Right lobe of liver (tissue), 6 donors: ENCODE data around the gene GLIPR2. TPM values are rescaled to one million over a fixed set of nuclear protein-coding genes. Genes with fewer than 3 reads are reported as not detected.
A peak's percentile ranks its signal among the peaks of the same experiment; 100 is the strongest.

Experiments used
- ATAC-seq, 4 donors: fragments of 200-7000 bp; cut with Tn5 transposase; one replicate each; pipeline ENCODE4 v1.9.1; 2020; ENCODE audit warnings: mild to moderate bottlenecking in 4 of 4, moderate library complexity in 4 of 4
- DNase-seq, 3 donors: peaks; one replicate each; pipeline ENCODE4 v3.0.0-alpha.2; 2020
- H3K27ac ChIP-seq, 3 donors: fragments of 200-600 bp; one replicate each; pipeline ENCODE4 v1.8.0; 2022
- H3K27me3 ChIP-seq, 2 donors: fragments of 200-600 bp; one replicate each; pipeline ENCODE4 v1.8.0; 2022
- H3K36me3 ChIP-seq, 4 donors: fragments of 200-600 bp; sonication (generic) in 1 of 4; one replicate each; pipeline versions ENCODE4 v1.5.1 to v1.8.0; 2017 to 2022; ENCODE audit warnings: control low read depth in 1 of 4
- H3K4me1 ChIP-seq, 4 donors: fragments of 200-600 bp; sonication (generic) in 1 of 4; one replicate each; pipeline versions ENCODE4 v1.5.1 to v1.8.0; 2017 to 2022; ENCODE audit warnings: control low read depth in 1 of 4
- H3K4me3 ChIP-seq, 3 donors: fragments of 200-600 bp; one replicate each; pipeline ENCODE4 v1.8.0; 2022
- H3K9me3 ChIP-seq, 4 donors: fragments of 200-600 bp; sonication (generic) in 1 of 4; one replicate each; pipeline versions ENCODE4 v1.5.1 to v1.8.0; 2017 to 2022; ENCODE audit warnings: control low read depth in 1 of 4
- POLR2A ChIP-seq: fragments of 450-650 bp; IDR thresholded peaks from one replicate; pipeline ENCODE4 v1.6.1; 2017; ENCODE audit warnings: antibody characterized with exemption, mild to moderate bottlenecking
- WGBS: methylation state at CpG from one replicate; pipeline ENCODE4 v1.1.6; 2018; ENCODE audit warnings: low coverage, low lambda C conversion rate; ENCODE audit not compliant: insufficient coverage; ENCODE audit errors: missing lambda C conversion rate; 5-methylcytosine and 5-hydroxymethylcytosine counted together
- intact Hi-C, 2 donors: fragments of 100-400 bp; cut with DNase I; formaldehyde crosslinking; loops; one replicate each; pipeline versions ENCODE4 v1.11.2 to v1.14.1; 2022
- total RNA-seq, 6 experiments: library from RNA; depleted of rRNA in 2 of 6; stranded (reverse); fragments of >200 nt in 2 of 6; fragmentation: NEBNext Ultra II Directional in 3 of 6; extraction: Animal tissue kit (Norgen Biotek cat#: 25700) in 3 of 6; gene quantifications; one replicate each; pipeline versions ENCODE4 v1.1.0 to v1.2.4, GENCODE V29; 2016 to 2023
- TF ChIP-seq, protein P1 (sequence below), 4 donors: fragments of 200-600 bp in 3 of 4; fragments of 450-650 bp in 1 of 4; IDR thresholded peaks; one replicate each; pipeline versions ENCODE4 v1.5.1 to v1.8.0; 2016 to 2022; ENCODE audit warnings: antibody characterized with exemption in 4 of 4, mild to moderate bottlenecking in 2 of 4
- donor health status: DM: no; HTN: yes; CAD: no.
- donor health status: DM: no; HTN: no; CAD: no.
- donor health status: DM: no; HTN: no; CAD: no.
- donor health status: DM: no; HTN: yes; CAD: no.
- donor health status: DM: no; HTN: yes; CAD: no.

Gene GLIPR2
- total RNA-seq, 6 experiments from 2014 or later = 1.2 to 3.9 (median 2.5) TPM

DNA sequence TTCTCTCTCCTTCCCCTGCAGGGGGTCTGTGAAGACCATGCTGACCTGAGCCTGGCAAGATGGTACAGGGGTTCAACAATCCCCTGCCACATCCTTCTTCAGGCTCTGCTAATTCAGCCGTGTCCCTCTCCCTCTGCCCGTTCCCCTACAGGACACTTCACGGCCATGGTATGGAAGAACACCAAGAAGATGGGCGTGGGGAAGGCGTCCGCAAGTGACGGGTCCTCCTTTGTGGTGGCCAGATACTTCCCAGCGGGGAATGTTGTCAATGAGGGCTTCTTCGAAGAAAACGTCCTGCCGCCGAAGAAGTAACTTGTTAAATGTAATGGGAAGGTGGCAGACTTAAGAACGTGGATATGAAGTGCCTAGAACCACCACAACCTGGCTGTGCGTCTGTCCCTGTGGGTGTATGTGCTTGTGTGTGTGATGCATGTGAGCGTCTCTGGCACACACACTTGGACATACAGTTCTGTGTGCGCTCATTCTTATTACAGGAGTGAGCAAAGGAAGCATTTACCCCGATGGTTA lies 25.7 kb downstream of the GLIPR2 start:
- DNase-seq (no peak), ATAC-seq (no peak)
- H3K27me3 ChIP-seq = no peaks in the 10 kb centered on the region
- H3K4me3 ChIP-seq = no peak overlapping the region
- H3K9me3 ChIP-seq = no peaks in the 10 kb centered on the region
- TF ChIP-seq, protein P1, sequence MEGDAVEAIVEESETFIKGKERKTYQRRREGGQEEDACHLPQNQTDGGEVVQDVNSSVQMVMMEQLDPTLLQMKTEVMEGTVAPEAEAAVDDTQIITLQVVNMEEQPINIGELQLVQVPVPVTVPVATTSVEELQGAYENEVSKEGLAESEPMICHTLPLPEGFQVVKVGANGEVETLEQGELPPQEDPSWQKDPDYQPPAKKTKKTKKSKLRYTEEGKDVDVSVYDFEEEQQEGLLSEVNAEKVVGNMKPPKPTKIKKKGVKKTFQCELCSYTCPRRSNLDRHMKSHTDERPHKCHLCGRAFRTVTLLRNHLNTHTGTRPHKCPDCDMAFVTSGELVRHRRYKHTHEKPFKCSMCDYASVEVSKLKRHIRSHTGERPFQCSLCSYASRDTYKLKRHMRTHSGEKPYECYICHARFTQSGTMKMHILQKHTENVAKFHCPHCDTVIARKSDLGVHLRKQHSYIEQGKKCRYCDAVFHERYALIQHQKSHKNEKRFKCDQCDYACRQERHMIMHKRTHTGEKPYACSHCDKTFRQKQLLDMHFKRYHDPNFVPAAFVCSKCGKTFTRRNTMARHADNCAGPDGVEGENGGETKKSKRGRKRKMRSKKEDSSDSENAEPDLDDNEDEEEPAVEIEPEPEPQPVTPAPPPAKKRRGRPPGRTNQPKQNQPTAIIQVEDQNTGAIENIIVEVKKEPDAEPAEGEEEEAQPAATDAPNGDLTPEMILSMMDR (IDR thresholded peaks at IDR 0.05) = no peak
- no peak for TF ChIP-seq POLR2A
- intact Hi-C loops = no loop called here
- H3K4me1 ChIP-seq = no peaks in the 10 kb centered on the region
- H3K27ac ChIP-seq = no peak overlapping the region
- 70% methylated on average over 10 of the region's 17 CpGs for WGBS
- H3K36me3 ChIP-seq = no peaks in the 10 kb centered on the region

DNA sequence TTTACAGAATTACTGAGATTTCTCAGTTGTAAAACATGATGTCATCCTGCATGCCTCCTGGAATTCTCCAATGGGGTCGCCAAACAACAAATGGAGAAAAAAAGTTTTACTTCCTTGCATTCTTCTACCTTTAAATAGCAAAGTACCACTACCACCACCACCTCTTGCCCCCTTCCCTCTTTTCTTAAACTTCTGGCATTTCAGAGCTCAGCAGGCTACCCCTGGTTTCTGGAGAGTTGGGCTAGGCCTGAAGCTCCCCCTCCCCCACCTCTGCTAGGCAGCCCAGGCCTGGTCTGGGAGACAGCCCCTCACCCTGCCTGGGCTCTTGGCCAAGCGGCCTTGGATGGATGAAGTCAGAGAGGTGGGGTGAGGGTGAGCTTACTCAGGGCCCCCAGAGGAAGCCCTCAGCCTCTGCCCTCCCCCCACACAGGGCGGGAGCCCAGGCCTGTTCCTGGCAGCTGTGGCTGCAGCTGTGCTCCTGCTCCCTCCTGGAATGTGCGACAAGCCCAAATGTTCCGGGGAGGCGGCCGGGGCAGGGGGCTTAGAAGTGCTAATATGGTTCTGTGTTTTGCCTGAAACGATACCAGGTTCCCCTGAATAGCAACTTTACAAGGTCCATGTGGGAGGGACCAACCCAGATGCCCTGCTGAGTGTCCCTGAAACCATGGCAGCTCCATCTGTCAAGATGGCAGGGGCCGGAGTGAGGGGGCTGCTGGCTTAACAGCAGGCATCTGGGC lies 26.7 kb downstream of the GLIPR2 start:
- Histone ChIP-seq H3K36me3 (no peaks in the 10 kb centered on the region), H3K9me3 (no peaks in the 10 kb centered on the region), H3K4me3 (no peak overlapping the region), H3K27me3 (no peaks in the 10 kb centered on the region), H3K27ac (no peak overlapping the region), H3K4me1 (no peaks in the 10 kb centered on the region)
- 44% methylated on average over 2 of the region's 9 CpGs for WGBS
- TF ChIP-seq POLR2A = no peak
- TF ChIP-seq, protein P1 (IDR thresholded peaks at IDR 0.05) = no peak
- peak in 2 of 4 donors; percentile 15 to 31 for ATAC-seq
- intact Hi-C loops = no loop called here
- peak in 1 of 3 donors; percentile 36 for DNase-seq

DNA sequence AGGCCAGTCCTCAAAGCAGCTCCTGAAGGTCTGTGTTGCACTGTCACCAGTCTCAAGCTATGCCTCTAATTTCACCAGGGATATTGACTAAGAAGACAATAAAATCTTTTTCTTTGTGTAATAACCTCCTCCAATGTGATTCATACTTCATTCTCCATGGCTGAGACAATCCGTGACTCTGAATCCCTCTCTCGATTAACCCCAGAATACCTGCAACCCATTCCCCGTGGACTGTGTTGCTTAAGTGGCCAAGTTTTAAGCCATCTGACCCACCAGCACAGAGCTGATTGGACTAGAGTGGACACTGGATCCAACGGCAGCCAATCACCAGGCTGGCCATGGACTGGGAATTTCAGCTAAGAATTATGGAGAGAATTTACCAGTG lies 27.2 kb downstream of the GLIPR2 start:
- Histone ChIP-seq H3K9me3 (no peaks in the 10 kb centered on the region), H3K27ac (no peak overlapping the region), H3K27me3 (no peaks in the 10 kb centered on the region), H3K4me3 (no peak overlapping the region), H3K36me3 (no peaks in the 10 kb centered on the region), H3K4me1 (no peaks in the 10 kb centered on the region)
- intact Hi-C loops = no loop called here
- DNase-seq = no peak
- ATAC-seq = no peak
- 50% methylated on average over 1 of the region's 4 CpGs for WGBS
- TF ChIP-seq, protein P1 (IDR thresholded peaks at IDR 0.05) = no peak

DNA sequence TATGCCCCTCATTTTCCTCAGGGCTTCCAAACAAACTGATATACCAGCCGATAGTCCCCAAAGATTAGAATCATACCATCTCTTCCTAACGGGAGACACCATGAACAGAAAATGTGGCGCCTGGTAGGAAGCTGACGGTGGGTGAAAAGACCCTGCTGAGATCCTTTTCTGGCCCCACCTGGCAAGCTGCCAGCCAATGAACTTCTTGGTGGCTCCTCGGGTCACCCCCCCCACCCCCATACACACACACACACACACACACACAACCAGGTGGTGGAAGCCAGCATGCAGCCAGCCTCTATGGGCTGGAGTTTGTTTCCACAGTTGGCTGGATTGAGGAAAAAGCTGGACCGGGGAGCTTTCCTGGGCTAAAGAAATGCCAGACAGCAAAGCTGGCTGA lies 27.8 kb downstream of the GLIPR2 start:
- Histone ChIP-seq H3K27me3 (no peaks in the 10 kb centered on the region), H3K27ac (no peak overlapping the region), H3K4me3 (no peak overlapping the region), H3K36me3 (no peaks in the 10 kb centered on the region), H3K9me3 (no peaks in the 10 kb centered on the region), H3K4me1 (no peaks in the 10 kb centered on the region)
- WGBS = 97% methylated on average over 4 of the region's 6 CpGs
- ATAC-seq (no peak), DNase-seq (no peak)
- intact Hi-C loops = no loop called here
- TF ChIP-seq, protein P1 (IDR thresholded peaks at IDR 0.05) = no peak
- TF ChIP-seq POLR2A = no peak
